NCI-H510A (cell line): ENCODE results near the gene SHISAL1.
"Not testable (repeated sequence)": the region's sequence is repeated elsewhere in the genome, so short reads cannot be mapped to it uniquely, and the experiment has no call there.

Experiments used
- DNase-seq: peaks from one replicate; lab custom pipeline; 2025; lab: John Stamatoyannopoulos, UW

SHISAL1 gene

GRCh38 chr22:44328326-44328725 lies 15.6 kb upstream of the SHISAL1 start:
- no peak for DNase-seq

DNA sequence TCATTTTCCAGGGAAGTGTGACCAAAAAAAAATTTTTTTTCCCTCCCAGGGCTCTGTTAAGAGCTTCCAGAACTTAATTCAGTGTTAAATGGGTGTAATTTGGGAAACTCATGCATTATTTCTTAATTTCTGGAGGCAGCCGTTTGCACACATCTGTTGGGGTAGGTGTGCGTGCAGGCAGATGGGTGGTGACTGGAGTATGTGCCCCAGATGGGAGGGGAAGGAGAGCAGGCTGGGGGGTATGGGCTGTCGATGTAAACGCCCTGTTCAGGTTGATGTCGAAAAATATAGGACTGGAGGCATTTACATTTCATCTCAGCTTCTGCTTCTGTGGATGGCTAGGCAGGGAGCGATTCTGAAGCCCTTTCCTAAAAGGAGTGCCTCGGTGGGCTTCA lies 13.7 kb upstream of the SHISAL1 start:
- no peak for DNase-seq

- no peak for DNase-seq
Observed at GRCh38 chr22:44325718-44326490, 13.2 kb upstream of the SHISAL1 start.

DNA sequence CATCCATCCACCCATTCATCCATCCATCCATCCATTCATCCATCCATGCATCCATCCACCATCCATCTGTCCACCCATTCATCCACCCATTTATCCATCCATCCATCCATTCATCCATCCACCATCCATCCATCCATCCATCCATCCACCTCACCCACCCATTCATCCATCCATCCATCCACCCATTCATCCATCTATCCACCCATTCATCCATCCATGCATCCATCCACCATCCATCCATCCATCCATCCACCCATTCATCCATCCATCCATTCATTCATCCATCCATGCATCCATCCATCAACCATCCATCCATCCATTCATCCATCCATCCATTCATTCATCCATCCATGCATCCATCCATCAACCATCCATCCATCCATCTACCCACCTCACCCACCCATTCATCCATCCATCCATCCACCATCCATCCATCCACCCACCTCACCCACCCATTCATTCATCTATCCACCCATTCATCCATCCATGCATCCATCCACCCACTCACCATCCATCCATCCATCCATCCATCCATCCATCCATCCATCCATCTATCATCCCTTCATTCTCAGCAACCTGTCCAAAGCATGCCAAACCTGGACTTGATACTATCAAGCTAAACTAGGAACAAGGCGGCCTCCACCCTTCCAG lies 10.5 kb upstream of the SHISAL1 start:
- not testable (repeated sequence) for DNase-seq

DNA sequence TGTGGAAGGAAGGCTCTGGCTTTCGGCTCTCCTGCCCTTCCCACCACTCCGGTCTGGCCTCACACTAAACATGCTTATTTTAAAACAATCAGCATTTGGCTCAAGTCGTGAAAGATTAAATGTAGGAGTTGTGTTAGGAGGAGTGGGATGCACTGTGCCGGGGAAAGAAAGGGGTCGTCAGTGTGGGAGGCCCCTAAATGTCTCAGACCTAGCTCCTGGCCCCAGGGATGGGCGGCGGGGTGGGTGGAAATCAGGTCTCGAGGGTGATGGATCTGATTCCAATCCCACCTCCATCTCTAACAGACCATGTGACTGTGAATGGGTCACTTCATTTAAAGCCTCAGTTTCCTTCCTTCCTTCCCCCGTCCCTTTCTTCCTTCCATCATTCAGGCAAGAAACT lies 6.9 kb upstream of the SHISAL1 start:
- DNase-seq, result no peak

DNA sequence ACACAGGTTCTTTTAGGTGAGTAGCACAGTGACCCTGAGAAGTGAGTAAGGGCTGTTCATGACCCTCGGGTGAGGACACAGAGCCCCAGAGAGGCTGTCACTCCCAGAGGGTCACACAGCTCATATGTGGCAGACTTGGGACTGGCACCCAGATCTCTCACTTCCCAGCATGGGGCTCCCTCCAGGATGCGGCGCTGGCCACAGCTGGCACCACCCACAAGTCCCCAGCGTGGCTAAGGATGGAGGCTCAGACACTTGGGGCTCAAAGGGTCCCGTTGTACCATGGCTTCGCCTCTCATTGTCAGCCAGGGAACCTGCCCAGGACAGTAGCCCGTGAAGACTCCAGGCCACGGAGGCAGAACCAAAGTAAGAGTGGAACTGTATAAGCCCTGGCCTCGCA lies 6.0 kb upstream of the SHISAL1 start:
- DNase-seq, result no peak

GRCh38 chr22:44317886-44318637 lies 5.3 kb upstream of the SHISAL1 start:
- DNase-seq, result no peak

- DNase-seq, result no peak
Observed at GRCh38 chr22:44317123-44317444, 4.3 kb upstream of the SHISAL1 start.

- DNase-seq, result no peak
Observed at GRCh38 chr22:44316393-44317122, 3.8 kb upstream of the SHISAL1 start.

GRCh38 chr22:44314425-44315067 lies 1.8 kb upstream of the SHISAL1 start:
- DNase-seq, result no peak

- DNase-seq, result no peak
Observed at GRCh38 chr22:44313385-44314006, 745 bp upstream of the SHISAL1 start.

- no peak for DNase-seq
Observed at GRCh38 chr22:44311855-44312170, 938 bp downstream of the SHISAL1 start.

DNA sequence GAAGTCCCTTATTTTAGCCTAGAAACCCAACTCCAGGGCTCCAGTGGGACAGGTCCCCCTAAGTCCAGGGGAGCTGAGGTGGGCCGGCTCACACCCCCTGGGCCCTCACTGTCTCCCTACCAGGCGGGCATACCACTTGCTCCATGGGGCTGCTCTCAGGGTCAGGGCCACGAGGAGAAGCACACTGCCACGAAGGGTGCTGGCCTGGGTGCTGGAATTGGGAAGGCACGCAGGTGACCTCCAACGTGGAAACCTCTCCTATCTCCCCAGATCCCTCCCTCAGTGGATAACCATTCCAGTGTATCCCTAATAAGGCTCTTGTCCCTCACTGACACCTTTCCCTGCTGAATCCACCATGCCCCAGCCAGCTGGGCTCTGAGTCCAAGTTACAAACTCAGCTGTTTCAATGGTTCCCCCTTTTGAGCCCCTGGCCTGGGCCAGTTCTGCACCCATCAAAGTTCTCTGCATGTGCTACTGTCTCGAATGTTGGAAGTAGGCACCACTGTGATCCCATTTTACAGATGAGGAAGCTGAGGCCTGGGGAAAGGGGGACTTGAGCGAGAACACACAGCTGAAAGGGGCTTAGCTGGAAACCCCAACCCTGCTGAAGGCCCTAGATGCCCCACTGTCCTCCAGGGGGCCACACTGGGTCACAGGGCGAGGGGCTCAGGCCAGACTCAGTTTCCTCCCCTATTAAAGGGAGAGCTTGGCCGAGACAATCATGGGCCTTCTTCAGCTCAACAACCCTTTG lies 1.5 kb downstream of the SHISAL1 start:
- no peak for DNase-seq

GRCh38 chr22:44309647-44310046 lies 3.1 kb downstream of the SHISAL1 start:
- no peak for DNase-seq

GRCh38 chr22:44309137-44309536 lies 3.6 kb downstream of the SHISAL1 start:
- DNase-seq, result no peak

- DNase-seq, result no peak
Observed at GRCh38 chr22:44307509-44308169, 5.1 kb downstream of the SHISAL1 start.

- DNase-seq, result no peak
Observed at GRCh38 chr22:44305888-44306287, 6.9 kb downstream of the SHISAL1 start.

DNA sequence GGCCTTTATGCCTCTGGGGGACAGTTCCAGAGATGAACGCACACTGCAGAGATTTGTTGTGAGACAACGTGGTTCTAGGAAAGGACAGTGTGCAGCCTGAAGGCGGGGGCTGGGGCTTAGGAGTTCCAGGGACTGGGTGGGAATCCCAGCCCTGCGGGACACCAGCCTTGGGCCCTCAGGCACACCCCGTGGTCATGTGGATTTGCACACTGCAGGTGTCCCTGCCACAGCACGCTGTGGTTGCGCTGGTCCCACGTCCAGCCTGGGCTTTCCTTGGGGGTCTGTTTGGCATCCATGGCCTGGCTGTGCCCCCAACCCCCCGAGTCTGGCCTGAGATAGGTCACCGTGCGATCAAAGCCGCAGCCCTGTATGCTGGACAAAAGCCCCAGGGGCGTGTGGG lies 7.3 kb downstream of the SHISAL1 start:
- DNase-seq, result no peak

DNA sequence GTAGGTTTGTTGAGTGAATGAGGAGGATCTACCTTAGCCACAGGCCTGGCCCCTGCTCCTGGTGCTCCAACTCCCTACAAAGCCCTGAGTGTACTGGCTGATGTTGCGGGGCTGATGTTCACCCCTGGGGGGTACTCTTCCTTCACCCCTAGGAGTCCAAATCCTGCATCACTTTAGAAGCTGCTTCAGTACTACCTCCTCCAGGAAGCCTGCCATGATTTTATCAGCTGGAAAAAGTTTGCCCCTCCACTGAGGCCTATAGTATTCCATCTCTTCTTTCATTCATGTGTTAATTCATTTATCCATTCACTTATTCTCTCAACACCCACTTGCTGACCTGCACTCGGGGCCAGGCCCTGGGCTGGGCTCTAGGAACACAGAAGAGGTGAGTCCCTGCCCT lies 7.8 kb downstream of the SHISAL1 start:
- DNase-seq, result no peak

GRCh38 chr22:44304354-44304753 lies 8.4 kb downstream of the SHISAL1 start:
- no peak for DNase-seq
